Kidney epithelial cell (primary cell): ENCODE measurements around the gene IL18R1. TPM values are rescaled to one million over a fixed set of nuclear protein-coding genes. Genes with fewer than 3 reads are reported as not detected.

ENCODE experiments used
- DNase-seq: peaks from one replicate; pipeline ENCODE4 v3.0.0-alpha.2; 2010; ENCODE audit warnings: low read depth
- H3K27me3 ChIP-seq: 2 replicates; pipeline ENCODE4 v1.6.0; 2011; ENCODE audit warnings: low read length; ENCODE audit not compliant: control insufficient read depth, insufficient read depth
- H3K36me3 ChIP-seq: 2 replicates; pipeline ENCODE4 v1.5.1; 2011; ENCODE audit warnings: low read length; ENCODE audit not compliant: control insufficient read depth, insufficient read depth
- H3K4me3 ChIP-seq: 2 replicates; pipeline ENCODE4 v1.5.1; 2011; ENCODE audit warnings: low read depth, mild to moderate bottlenecking, control low read depth, low read length
- total RNA-seq: library from RNA; depleted of rRNA; stranded (reverse); fragments of >200 nt; gene quantifications from 2 replicates; pipeline ENCODE4 v1.2.3, GENCODE V29; 2015
- TF ChIP-seq, protein P1 (sequence below): IDR thresholded peaks from 2 replicates; pipeline ENCODE4 v1.5.1; 2011; ENCODE audit warnings: mild to moderate bottlenecking, moderate library complexity, low read length, control low read depth, inconsistent platforms; ENCODE audit not compliant: insufficient read depth, poor library complexity, severe bottlenecking

Gene IL18R1
- total RNA-seq, 1 donor from 2014 or later: 5.1 TPM

DNA sequence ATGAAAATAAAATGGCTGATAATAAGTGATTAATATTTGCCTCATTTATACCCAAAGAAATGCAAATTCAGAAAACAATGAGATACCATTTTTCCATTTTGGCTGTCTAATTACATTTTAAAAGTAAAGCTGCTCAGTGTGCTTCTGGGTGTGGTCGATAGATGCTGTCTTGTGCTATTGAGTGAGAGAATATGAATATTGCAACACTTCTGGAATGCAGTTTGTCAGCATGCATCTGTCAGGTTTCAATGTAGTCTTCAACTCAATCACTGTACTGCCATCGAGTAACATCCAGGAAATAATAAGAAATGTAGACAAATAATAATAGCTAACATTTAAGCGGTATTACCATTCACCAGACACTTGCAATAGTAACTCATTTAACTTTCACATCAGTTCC is 3.9 kb downstream of the IL18R1 start:
- Histone ChIP-seq H3K4me3 (no peak overlapping the region), H3K36me3 (no peaks in the 10 kb centered on the region), H3K27me3 (no peaks in the 10 kb centered on the region)
- TF ChIP-seq, protein P1, sequence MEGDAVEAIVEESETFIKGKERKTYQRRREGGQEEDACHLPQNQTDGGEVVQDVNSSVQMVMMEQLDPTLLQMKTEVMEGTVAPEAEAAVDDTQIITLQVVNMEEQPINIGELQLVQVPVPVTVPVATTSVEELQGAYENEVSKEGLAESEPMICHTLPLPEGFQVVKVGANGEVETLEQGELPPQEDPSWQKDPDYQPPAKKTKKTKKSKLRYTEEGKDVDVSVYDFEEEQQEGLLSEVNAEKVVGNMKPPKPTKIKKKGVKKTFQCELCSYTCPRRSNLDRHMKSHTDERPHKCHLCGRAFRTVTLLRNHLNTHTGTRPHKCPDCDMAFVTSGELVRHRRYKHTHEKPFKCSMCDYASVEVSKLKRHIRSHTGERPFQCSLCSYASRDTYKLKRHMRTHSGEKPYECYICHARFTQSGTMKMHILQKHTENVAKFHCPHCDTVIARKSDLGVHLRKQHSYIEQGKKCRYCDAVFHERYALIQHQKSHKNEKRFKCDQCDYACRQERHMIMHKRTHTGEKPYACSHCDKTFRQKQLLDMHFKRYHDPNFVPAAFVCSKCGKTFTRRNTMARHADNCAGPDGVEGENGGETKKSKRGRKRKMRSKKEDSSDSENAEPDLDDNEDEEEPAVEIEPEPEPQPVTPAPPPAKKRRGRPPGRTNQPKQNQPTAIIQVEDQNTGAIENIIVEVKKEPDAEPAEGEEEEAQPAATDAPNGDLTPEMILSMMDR: no peak
- no peak for DNase-seq

DNA sequence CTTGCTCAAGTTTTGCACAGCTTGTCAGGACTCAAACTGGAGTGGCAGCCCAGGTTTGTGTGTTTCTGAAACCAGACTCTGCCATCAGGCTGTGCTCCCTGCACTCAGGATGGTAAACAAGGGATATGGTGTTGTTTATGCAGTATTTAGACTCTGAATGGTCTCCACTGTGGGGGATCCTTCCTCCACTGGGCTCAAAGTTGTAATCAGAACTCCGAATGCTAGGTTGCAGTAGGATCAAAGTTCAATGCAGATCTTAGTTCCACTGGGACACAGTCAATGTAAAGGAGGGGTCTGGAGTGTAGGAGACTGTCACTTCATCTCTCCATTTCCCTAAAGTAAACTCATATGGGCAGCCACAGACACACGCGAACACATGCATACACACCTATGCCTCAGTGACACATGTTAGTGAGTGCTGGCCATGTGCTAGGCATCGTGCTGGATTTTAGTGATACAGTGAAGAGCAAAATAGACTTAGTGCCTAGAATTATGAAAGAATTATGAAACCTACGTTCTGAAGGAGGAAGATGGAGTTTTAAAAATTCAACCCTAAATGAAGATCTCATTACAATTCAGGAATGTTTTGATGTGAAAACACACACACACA is 6.1 kb downstream of the IL18R1 start:
- Histone ChIP-seq H3K36me3 (no peaks in the 10 kb centered on the region), H3K4me3 (no peak overlapping the region), H3K27me3 (no peaks in the 10 kb centered on the region)
- TF ChIP-seq, protein P1: no peak
- no peak for DNase-seq

DNA sequence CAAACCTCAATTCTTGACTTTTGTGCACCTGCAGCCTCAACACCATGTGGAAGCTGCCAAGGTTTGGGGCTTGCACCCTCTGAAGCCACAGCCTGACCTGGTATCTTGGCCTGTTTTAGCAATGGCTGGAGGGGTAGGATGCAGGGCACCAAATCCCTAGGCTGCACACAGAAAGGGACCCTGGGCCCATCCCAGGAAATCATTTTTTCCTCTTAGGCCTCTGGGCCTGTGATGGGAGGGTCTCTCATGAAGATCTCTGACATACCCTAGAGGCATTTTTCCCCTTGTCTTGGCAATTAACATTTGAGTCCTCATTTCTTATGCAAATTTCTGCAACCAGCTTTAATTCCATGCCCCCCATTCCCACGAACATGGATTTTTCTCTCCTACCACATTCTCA is 10.2 kb downstream of the IL18R1 start:
- no peak for DNase-seq
- H3K4me3 ChIP-seq: no peak overlapping the region
- no peaks in the 10 kb centered on the region for H3K27me3 ChIP-seq
- no peaks in the 10 kb centered on the region for H3K36me3 ChIP-seq
- TF ChIP-seq, protein P1: no peak

DNA sequence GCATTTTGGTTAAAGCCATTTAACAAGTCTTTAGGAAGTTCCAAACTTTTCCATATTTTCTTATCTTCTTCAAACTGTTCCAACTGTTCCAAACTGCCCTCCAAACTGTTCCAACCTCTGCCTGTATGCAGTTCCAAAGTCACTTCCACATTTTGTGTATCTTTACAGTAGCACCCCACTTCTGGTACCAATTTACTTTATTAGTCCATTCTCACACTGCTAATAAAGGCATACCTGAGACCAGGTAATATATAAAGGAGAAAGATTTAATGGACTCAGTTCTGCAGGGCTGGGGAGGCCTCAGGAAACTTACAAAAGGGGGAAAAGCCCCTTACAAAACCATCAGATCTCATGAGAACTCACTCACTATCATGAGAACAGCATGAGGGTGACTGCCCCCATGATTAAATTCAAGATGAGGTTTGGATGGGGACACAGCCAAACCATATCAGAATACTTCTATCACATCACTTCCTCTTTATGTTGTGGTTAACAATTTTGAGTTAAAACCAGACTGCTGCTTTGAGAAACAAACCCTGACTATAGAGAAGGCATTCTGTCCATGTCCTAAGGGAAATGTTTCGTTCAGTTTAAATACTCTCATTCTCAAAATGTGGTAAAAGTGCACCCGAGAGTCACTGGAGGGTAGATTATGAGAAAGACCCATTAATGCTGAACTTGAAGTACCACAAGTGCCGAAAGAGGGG is 11.0 kb downstream of the IL18R1 start:
- DNase-seq: no peak
- Histone ChIP-seq H3K27me3 (no peaks in the 10 kb centered on the region), H3K4me3 (no peak overlapping the region), H3K36me3 (no peaks in the 10 kb centered on the region)
- TF ChIP-seq, protein P1: no peak

DNA sequence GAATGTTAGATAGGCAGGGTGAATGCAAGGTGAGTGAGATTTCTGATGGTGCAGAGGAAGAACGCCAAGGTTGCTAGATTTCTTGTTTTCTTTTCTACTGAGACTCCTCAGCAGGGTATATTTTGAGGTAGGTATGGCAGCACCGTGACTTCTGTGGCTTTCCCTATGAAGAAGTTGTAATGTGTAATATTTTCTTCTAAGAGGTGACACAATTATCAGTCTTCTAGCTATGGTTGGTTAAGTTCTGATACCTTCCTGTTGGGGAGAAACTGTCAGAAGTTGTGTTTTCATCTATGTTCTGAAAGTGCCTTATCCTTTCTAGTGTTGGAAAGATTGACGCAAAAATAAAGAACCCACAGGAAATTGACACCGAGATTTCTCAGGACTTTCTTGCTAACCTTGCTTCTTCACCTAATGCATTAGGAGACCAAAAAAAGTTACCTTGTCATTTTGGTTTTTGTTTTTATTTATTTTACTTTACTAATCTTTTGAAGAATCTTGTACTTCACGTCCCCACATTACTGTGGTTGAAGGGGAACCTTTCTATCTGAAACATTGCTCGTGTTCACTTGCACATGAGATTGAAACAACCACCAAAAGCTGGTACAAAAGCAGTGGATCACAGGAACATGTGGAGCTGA is 11.9 kb downstream of the IL18R1 start:
- H3K27me3 ChIP-seq: no peaks in the 10 kb centered on the region
- TF ChIP-seq, protein P1: no peak
- no peaks in the 10 kb centered on the region for H3K36me3 ChIP-seq
- no peak overlapping the region for H3K4me3 ChIP-seq
- no peak for DNase-seq
